K562 (cell line): Measurements from ENCODE around the gene OPTN. TPM values are rescaled to one million over a fixed set of nuclear protein-coding genes. Genes with fewer than 3 reads are reported as not detected.
A peak's percentile ranks its signal among the peaks of the same experiment; 100 is the strongest.
"Not testable (repeated sequence)": the region's sequence is repeated elsewhere in the genome, so short reads cannot be mapped to it uniquely, and the experiment has no call there.

Experiments
- ATAC-seq: fragments of 200-7000 bp; cut with Tn5 transposase; 3 replicates; pipeline ENCODE4 v1.9.1; 2020; ENCODE audit warnings: moderate library complexity
- BruUV-seq: library from RNA; stranded (reverse); fragments of 400-500 nt; replicated peaks from 2 replicates; lab custom pipeline; 2021; lab: Mats Ljungman, UMichigan
- CTCF ChIA-PET: fragments of 300-600 bp; formaldehyde crosslinking; extraction: SDS; loops from one replicate; lab custom pipeline; 2021; ENCODE audit warnings: low intra/inter-chr PET ratio; lab: Yijun Ruan, JAX
- POLR2A ChIA-PET: fragments of 300-600, 350-650 bp; sonication (Branson Sonifier 250); formaldehyde crosslinking; extraction: SDS; loops from one replicate; lab custom pipeline; 2021; ENCODE audit warnings: antibody characterized with exemption, inconsistent platforms; lab: Yijun Ruan, JAX
- DNase-seq, 4 experiments: peaks; one replicate each; pipeline versions ENCODE4 v3.0.0 to v3.0.0-alpha.2; 2011 to 2018; ENCODE audit warnings: low spot score in 3 of 4, mixed read lengths in 3 of 4; ENCODE audit errors: extremely low read depth in 1 of 4
- FAIRE-seq: peaks from 2 replicates; lab custom pipeline; 2011; peaks lifted over from hg19 to GRCh38; lab: Jason Lieb, UNC
- H2AFZ ChIP-seq: 2 replicates; pipeline ENCODE4 v1.6.0; 2011; ENCODE audit warnings: low read depth, low read length, control low read depth, inconsistent platforms
- H3K27ac ChIP-seq: fragments of 200-600 bp; 3 replicates; pipeline ENCODE4 v1.8.0; 2011; ENCODE audit warnings: low read depth, mild to moderate bottlenecking, control low read depth, inconsistent platforms, low read length, moderate library complexity, mixed read lengths; ENCODE audit errors: extremely low read depth
- H3K27me3 ChIP-seq, 2 experiments: fragments of 300-600 bp in 1 of 2; 2 replicates in 1 of 2; 3 replicates in 1 of 2; pipeline versions ENCODE4 v1.6.0 to v1.8.0; 2011; ENCODE audit warnings: inconsistent platforms in 2 of 2, low read length in 2 of 2, mild to moderate bottlenecking in 1 of 2, mixed read lengths in 1 of 2, moderate library complexity in 1 of 2; ENCODE audit not compliant: control insufficient read depth in 2 of 2, insufficient read depth in 2 of 2
- H3K36me3 ChIP-seq: fragments of 300-600 bp; 3 replicates; pipeline ENCODE4 v1.8.0; 2011; ENCODE audit warnings: mild to moderate bottlenecking, low read length, inconsistent platforms; ENCODE audit not compliant: control insufficient read depth, insufficient read depth
- H3K4me1 ChIP-seq, 2 experiments: fragments of 200-600 bp in 1 of 2; replicated peaks in 1 of 2; 2 replicates in 1 of 2; 3 replicates in 1 of 2; pipeline versions ENCODE4 v1.5.1 to v1.8.0; 2011; ENCODE audit warnings: inconsistent platforms in 2 of 2, low read length in 2 of 2, mild to moderate bottlenecking in 1 of 2, mixed read lengths in 1 of 2, moderate library complexity in 1 of 2; ENCODE audit not compliant: control insufficient read depth in 2 of 2, insufficient read depth in 2 of 2
- H3K4me2 ChIP-seq: 2 replicates; pipeline ENCODE4 v1.6.1; 2011; ENCODE audit warnings: low read length, control low read depth, inconsistent platforms, mixed read lengths; ENCODE audit not compliant: insufficient read depth
- H3K4me3 ChIP-seq: fragments of 200-600 bp; sonication (generic), shearing (Covaris generic); 2 replicates; pipeline ENCODE4 v1.5.1; 2016; ENCODE audit warnings: control low read depth, inconsistent platforms
- H3K79me2 ChIP-seq: fragments of 200-600 bp; 3 replicates; pipeline ENCODE4 v1.8.0; 2011; ENCODE audit warnings: low read length, inconsistent platforms; ENCODE audit not compliant: control insufficient read depth, insufficient read depth
- H3K9ac ChIP-seq, 2 experiments: 2 replicates each; pipeline versions ENCODE4 v1.6.0 to v1.6.1; 2011; ENCODE audit warnings: low read depth in 2 of 2, low read length in 2 of 2, control low read depth in 1 of 2, inconsistent platforms in 1 of 2, mild to moderate bottlenecking in 1 of 2, mixed read lengths in 1 of 2; ENCODE audit not compliant: insufficient read depth in 1 of 2
- H3K9me1 ChIP-seq: one replicate; pipeline ENCODE4 v1.6.0; 2011; ENCODE audit warnings: inconsistent platforms, mild to moderate bottlenecking, low read length, moderate library complexity; ENCODE audit not compliant: control insufficient read depth, insufficient read depth
- H3K9me3 ChIP-seq: replicated peaks from 2 replicates; pipeline ENCODE4 v1.5.1; 2011; ENCODE audit warnings: low read depth, low read length, inconsistent platforms; ENCODE audit not compliant: control insufficient read depth, insufficient read depth
- H4K20me1 ChIP-seq: replicated peaks from 2 replicates; pipeline ENCODE4 v1.6.1; 2011; ENCODE audit warnings: low read length, inconsistent platforms, mixed read lengths; ENCODE audit not compliant: control insufficient read depth, insufficient read depth
- CBX3 ChIP-seq, 2 experiments: IDR thresholded peaks; 1 replicate in 1 of 2; 2 replicates in 1 of 2; pipeline ENCODE4 v1.6.1; 2012; ENCODE audit warnings: inconsistent platforms in 2 of 2, low read length in 2 of 2, borderline replicate concordance in 1 of 2, control low read depth in 1 of 2
- CBX5 ChIP-seq: IDR thresholded peaks from 2 replicates; pipeline ENCODE4 v1.6.1; 2014; ENCODE audit warnings: low read depth, borderline replicate concordance
- TRIM24 ChIP-seq, 2 experiments: fragments of 450-650 bp; IDR thresholded peaks; 2 replicates each; pipeline ENCODE4 v1.6.1; 2016
- TRIM28 ChIP-seq: fragments of 450-650 bp; IDR thresholded peaks from 2 replicates; pipeline ENCODE4 v1.6.1; 2017
- ZNF561 ChIP-seq: fragments of 450-650 bp; formaldehyde crosslinking; conservative IDR thresholded peaks from 2 replicates; pipeline ENCODE4 v1.4.0; 2020; ENCODE audit warnings: mild to moderate bottlenecking, moderate library complexity
- WGBS: fragments of 100-300 bp; shearing (Covaris generic); methylation state at CpG from one replicate; pipeline ENCODE4 v1.1.6; 2016; ENCODE audit warnings: low coverage, mixed read lengths; ENCODE audit not compliant: insufficient coverage; ENCODE audit errors: missing lambda C conversion rate; 5-methylcytosine and 5-hydroxymethylcytosine counted together
- in situ Hi-C: fragments of 300-500 bp; cut with MboI; formaldehyde crosslinking; loops from 4 replicates; pipeline ENCODE4 v1.15.0; 2018; ENCODE audit warnings: inconsistent platforms, mixed read lengths
- intact Hi-C: fragments of 100-400 bp; cut with micrococcal nuclease; formaldehyde crosslinking; loops from 2 replicates; pipeline ENCODE4 v1.14.2; 2022
- polyA plus RNA-seq, 8 experiments: library from polyadenylated mRNA; depleted of rRNA in 4 of 8; stranded (reverse) in 5 of 8; unstranded in 3 of 8; fragments of >200 nt; fragmentation: Nextera tagmentation in 2 of 8; fragmentation: Illumina TruSeq in 1 of 8; extraction: Ambion mirVana in 2 of 8; extraction: Trizol in 1 of 8; gene quantifications; 2 replicates each; pipeline versions ENCODE4 v1.2.1 to v1.2.3, GENCODE V29; 2011 to 2014; ENCODE audit warnings: inconsistent platforms in 1 of 8, missing spikeins in 1 of 8
- total RNA-seq, 7 experiments: library from RNA; depleted of rRNA in 6 of 7; stranded (reverse); fragments of >200 nt in 6 of 7; fragmentation: Illumina TruSeq in 2 of 7; extraction: Trizol in 2 of 7; gene quantifications; 2 replicates each; pipeline versions ENCODE4 v1.2.1 to v1.2.3, GENCODE V29; 2011 to 2021; ENCODE audit warnings: low replicate concordance in 1 of 7
- TF ChIP-seq, protein P1 (sequence below): fragments of 450-650 bp; IDR thresholded peaks from 2 replicates; pipeline ENCODE4 v1.6.1; 2018; ENCODE audit warnings: mild to moderate bottlenecking, low read depth; ENCODE audit not compliant: partially characterized antibody

Gene OPTN
- total and polyA plus RNA-seq, 9 of the 15 experiments (the other 6 are each of a cell fraction or from before 2014, with no cell fraction given), result 2.2 to 6.8 (median 5.0) TPM

DNA sequence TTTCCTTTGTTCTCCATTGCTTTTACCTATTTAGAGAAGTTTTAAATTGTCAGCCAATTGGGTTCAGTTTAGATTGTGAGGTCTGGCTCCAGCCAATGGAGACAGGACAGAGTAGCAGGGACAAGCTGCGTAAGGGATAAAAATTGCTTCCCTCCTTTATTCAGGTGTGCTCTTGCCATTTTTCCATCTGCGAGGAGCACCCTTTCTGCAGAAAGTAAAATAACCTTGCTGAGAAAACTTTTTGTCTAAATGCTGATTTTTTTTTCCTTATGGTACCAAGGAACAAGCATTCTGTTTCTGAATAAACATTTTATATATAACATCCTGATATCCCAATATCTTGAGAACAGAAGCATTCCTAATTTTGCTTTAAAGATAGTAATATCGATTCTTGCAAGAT lies 16.3 kb upstream of the OPTN start:
- intact Hi-C loops, FAIRE-seq, H3K4me3 ChIP-seq, H3K9ac ChIP-seq, H3K4me2 ChIP-seq, POLR2A ChIA-PET, DNase-seq, H3K9me3 ChIP-seq, H3K36me3 ChIP-seq, BruUV-seq, H4K20me1 ChIP-seq, H3K27ac ChIP-seq, H3K79me2 ChIP-seq, H2AFZ ChIP-seq, H3K9me1 ChIP-seq, H3K4me1 ChIP-seq, CTCF ChIA-PET, ATAC-seq: not testable (repeated sequence)
- H3K27me3 ChIP-seq, result peaks cover 10 to 13% of the 10 kb centered on the region in 2 experiments; a peak in 4 of 5 replicates
- in situ Hi-C loops, result loop anchor here (10.0 kb wide), 1 partner anchor 819 kb away; no protein-coding TSS in a partner anchor
- TF ChIP-seq CBX5 (peak; percentile 68; the same call in 1 of the 2 replicates), TRIM24 (IDR thresholded peaks at IDR 0.05) (peak in 1 of 2 experiments; percentile 35; a peak in 1 of 4 replicates), CBX3 (IDR thresholded peaks at IDR 0.05; ENCODE audit: borderline replicate concordance in 1 of 2, low read length in 2 of 2) (peak in 1 of 2 experiments; percentile 95; a peak in 2 of 3 replicates), ZNF561 (CRISPR knock-in tag) (peak; percentile 87), TRIM28 (peak; percentile 91)
- TF ChIP-seq, protein P1, sequence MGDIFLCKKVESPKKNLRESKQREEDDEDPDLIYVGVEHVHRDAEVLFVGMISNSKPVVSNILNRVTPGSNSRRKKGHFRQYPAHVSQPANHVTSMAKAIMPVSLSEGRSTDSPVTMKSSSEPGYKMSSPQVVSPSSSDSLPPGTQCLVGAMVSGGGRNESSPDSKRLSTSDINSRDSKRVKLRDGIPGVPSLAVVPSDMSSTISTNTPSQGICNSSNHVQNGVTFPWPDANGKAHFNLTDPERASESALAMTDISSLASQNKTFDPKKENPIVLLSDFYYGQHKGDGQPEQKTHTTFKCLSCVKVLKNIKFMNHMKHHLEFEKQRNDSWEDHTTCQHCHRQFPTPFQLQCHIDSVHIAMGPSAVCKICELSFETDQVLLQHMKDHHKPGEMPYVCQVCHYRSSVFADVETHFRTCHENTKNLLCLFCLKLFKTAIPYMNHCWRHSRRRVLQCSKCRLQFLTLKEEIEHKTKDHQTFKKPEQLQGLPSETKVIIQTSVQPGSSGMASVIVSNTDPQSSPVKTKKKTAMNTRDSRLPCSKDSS, result peak; percentile 95
- WGBS, result 5% methylated on average over 3 of the region's 3 CpGs
